Activated naive CD4-positive, alpha-beta T cell treated with anti-CD3 and anti-CD28 coated beads, Interleukin-2, amount 50 U/mL, for 24 hours (primary cell): ENCODE results near the gene PRELID2.
"Not testable (repeated sequence)": the region's sequence is repeated elsewhere in the genome, so short reads cannot be mapped to it uniquely, and the experiment has no call there.

Experiments used
- H3K27ac Mint-ChIP-seq: one replicate; pipeline ENCODE4 v1.8.0; 2021; ENCODE audit warnings: mild to moderate bottlenecking, mixed read lengths
- H3K27me3 Mint-ChIP-seq: one replicate; pipeline ENCODE4 v1.8.0; 2021; ENCODE audit warnings: mixed read lengths
- H3K36me3 Mint-ChIP-seq: one replicate; pipeline ENCODE4 v1.8.0; 2021; ENCODE audit warnings: mixed read lengths
- H3K4me1 Mint-ChIP-seq: one replicate; pipeline ENCODE4 v1.8.0; 2021; ENCODE audit warnings: mixed read lengths
- H3K4me3 Mint-ChIP-seq: one replicate; pipeline ENCODE4 v1.8.0; 2021; ENCODE audit warnings: mild to moderate bottlenecking, mixed read lengths
- H3K9me3 Mint-ChIP-seq: one replicate; pipeline ENCODE4 v1.8.0; 2021; ENCODE audit warnings: mixed read lengths

The PRELID2 gene

DNA sequence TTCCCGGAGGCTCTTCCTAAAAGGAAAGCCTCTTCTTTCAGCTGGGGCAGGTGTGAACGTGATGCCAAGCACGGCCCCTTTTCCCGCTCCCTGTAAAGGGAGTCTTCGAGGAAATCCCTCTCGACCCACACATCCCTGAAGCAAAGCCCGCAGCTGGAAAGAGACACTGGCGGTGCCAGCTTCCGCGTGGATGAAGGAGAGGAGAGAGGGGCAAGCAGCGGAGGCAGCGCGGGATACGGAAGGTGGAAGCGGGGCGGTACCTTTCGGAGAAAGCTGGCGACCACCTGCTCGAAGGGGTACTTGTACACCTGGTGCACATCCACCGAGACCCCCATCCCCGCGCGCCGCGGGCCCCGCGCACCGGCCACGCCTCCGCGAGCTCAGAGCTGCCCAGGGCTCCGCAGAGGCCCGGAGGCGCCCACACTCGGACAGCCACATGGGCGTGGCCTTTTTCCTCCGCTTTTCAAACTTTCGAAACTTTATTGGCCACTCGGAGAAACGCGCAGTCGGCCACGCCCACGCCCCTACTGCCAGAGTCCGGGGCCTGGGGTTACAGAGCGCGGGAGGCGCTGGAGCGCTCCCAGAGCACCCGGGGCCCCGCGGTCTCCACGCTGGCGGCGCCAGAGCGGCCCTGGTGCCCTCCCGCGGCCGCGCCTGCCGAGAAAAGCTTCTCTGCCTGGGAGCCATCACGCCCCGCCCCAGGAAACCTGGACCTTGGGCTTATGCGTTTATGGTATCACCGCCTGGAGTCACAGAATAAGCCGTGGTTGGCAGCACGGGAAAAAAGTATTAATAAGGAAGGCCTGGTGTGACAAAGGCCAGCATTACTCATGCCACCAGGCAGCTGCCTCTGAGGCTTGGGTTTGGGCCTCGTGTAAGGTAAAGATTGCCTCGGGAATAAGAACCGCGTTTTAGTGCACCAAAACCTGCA, at the start of gene PRELID2:
Gene PRELID2 (minus strand): TSS at position 426 of the 931 bp plus-strand sequence. CDS start 91 bp downstream, at position 335.
- peaks cover 28% of the 10 kb centered on the region for H3K27me3 Mint-ChIP-seq
- H3K27ac Mint-ChIP-seq = no peak within 1 kb of the TSS
- no peaks in the 10 kb centered on the region for H3K9me3 Mint-ChIP-seq
- no peaks in the 10 kb centered on the region for H3K36me3 Mint-ChIP-seq
- H3K4me1 Mint-ChIP-seq = no peaks in the 10 kb centered on the region
- H3K4me3 Mint-ChIP-seq = peak within 1 kb of the TSS; percentile 20

DNA sequence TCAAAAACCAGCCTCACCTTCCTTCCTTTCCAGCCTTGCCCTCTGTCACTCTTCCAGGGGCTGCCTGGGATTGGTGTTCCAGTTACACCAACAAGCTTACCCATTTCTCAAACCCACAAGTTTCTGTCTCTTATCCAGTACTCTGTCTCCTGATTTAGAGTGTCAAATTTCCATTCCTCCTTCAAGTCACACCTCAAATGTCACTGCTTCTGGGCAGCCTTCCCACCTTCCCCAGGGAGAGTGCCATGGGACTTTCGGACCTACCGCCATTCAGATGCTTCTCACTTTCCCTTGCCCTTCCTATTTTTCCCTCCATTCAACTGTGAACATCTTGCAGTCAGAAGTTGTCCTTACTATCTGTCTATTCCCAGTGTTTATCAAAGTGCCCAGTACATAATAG, 39.6 kb upstream of the PRELID2 start:
- no peaks in the 10 kb centered on the region for H3K4me1 Mint-ChIP-seq
- no peak overlapping the region for H3K27ac Mint-ChIP-seq
- H3K4me3 Mint-ChIP-seq = no peak overlapping the region
- H3K9me3 Mint-ChIP-seq = peaks cover 7% of the 10 kb centered on the region
- H3K27me3 Mint-ChIP-seq = peaks cover 5% of the 10 kb centered on the region
- no peaks in the 10 kb centered on the region for H3K36me3 Mint-ChIP-seq

DNA sequence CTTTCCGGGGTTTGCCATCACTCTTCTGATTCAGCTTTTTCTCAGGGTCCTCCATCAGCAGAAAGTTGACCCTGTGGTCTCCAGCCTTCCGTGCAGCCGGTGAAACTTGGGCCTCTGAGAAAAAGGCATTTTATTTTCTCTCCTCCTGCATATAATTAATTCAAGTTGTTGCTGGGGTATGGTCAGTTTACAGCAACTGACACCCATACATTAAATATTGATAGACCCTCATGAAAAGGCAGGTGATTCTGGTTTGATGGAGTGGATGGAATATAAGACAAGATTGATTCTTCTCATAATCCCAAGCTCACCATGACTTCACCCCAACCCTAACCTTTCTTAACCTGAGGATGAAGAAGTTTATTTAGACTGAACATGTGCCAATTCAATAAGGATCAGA, 37.8 kb upstream of the PRELID2 start, which contains the start of gene GRXCR2:
Gene GRXCR2 (minus strand): TSS at position 101 of the 400 bp plus-strand sequence. CDS start 46 bp downstream, at position 55.
- no peaks in the 10 kb centered on the region for H3K9me3 Mint-ChIP-seq
- H3K4me1 Mint-ChIP-seq = no peaks in the 10 kb centered on the region
- no peaks in the 10 kb centered on the region for H3K36me3 Mint-ChIP-seq
- H3K27me3 Mint-ChIP-seq = peaks cover 2% of the 10 kb centered on the region
- H3K27ac Mint-ChIP-seq = no peak within 1 kb of the TSS
- H3K4me3 Mint-ChIP-seq = no peak within 1 kb of the TSS

DNA sequence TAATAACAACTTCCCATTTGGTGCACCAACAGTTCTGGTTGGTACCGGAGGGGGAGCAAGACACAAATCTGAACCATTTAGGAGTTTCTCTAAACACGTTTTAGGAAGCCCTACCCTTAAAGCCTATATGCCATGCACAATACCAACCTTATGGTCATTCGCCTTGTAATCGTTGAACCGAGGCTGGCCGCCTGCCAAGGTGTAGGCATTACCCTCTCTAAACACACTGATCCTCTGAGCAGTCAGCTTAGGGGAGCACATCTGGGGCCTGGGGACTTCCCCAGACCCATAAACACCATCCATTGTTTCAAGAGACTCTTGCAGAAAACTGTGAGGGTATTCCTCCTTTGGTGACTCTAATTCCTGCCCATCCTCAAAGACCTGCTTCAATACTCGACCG, 37.3 kb upstream of the PRELID2 start:
- peaks cover 2% of the 10 kb centered on the region for H3K27me3 Mint-ChIP-seq
- H3K27ac Mint-ChIP-seq = no peak overlapping the region
- H3K4me3 Mint-ChIP-seq = no peak overlapping the region
- no peaks in the 10 kb centered on the region for H3K36me3 Mint-ChIP-seq
- H3K9me3 Mint-ChIP-seq = no peaks in the 10 kb centered on the region
- no peaks in the 10 kb centered on the region for H3K4me1 Mint-ChIP-seq

DNA sequence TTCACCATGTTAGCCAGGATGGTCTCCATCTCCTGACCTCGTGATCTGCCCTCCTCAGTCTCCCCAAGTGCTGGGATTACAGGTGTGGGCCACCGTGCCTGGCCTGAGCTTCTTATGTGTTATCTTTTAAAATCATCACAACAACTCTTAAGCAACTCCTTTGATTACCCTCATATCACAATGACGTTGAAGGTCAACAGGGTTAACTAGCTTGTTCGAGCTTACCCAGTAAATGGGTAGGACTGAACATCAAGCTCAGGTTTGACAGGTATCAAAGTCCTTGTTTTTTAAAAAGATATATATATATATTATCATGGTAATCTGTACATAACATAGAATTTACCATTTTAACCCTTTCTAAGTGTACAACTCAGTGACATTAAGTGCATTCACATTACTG, 34.6 kb upstream of the PRELID2 start:
- no peak overlapping the region for H3K27ac Mint-ChIP-seq
- H3K9me3 Mint-ChIP-seq = peaks cover 3% of the 10 kb centered on the region
- H3K4me1 Mint-ChIP-seq = no peaks in the 10 kb centered on the region
- no peaks in the 10 kb centered on the region for H3K36me3 Mint-ChIP-seq
- H3K27me3 Mint-ChIP-seq = peaks cover 5% of the 10 kb centered on the region
- no peak overlapping the region for H3K4me3 Mint-ChIP-seq

DNA sequence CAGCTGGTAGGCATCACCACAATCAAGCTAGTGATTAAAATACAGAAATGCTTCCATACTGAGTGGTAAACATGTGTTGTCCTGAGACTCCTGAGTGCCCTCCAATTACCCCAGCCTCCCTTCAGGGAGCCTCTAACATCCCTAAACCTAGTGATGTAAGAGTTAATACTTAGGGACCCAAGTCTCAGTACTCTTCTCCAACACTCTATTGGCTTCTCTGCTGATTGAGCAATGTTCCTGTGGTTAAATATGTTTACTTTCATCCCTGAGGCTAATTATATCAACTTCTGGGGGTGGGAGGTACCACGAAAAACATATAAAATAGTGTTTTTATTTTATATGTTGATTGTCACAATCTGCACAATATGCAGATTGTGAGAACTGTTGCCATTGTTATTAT, 32.7 kb upstream of the PRELID2 start:
- Mint-ChIP-seq H3K4me3 (no peak overlapping the region), H3K4me1 (no peaks in the 10 kb centered on the region), H3K9me3 (peaks cover 6% of the 10 kb centered on the region), H3K27me3 (peaks cover 6% of the 10 kb centered on the region), H3K36me3 (no peaks in the 10 kb centered on the region), H3K27ac (no peak overlapping the region)

DNA sequence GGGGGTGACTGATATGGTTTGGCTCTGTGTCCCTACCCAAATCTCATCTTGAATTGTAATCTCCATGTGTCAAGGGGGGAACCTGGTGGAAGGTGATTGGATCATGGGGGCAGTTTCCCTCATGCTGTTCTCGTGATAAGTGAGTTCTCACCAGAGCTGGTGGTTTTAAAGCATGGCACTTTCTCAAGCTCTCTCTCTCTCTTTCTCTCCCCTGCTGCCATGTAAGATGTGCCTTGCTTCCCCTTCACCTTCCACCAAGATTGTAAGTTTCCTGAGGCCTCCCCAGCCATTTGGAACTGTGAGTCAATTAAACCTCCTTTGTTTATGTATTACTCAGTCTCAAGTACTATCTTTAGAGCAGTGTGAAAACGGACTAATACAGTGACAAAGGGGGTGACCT, 29.3 kb upstream of the PRELID2 start:
- not testable (repeated sequence) for H3K27me3 Mint-ChIP-seq, H3K9me3 Mint-ChIP-seq, H3K27ac Mint-ChIP-seq

DNA sequence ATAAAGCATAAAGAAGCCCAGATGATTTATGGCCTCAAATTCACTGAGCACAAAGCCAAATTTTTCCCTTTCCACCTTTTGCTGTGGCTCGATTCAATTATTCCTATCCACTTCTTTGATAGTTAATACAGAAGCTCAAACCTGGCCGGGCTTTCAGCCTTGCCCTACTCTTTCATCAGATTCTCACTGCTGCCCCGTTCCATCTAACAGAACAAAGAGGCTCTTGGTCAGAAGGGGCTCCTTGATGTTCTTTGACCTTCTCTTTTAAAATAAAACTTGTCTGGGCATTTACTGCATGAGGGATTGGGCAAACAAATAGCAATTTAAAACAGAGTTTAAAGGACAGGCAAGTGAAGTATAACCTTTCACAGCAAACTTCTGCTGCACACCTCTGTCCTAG, 27.9 kb upstream of the PRELID2 start:
- H3K4me3 Mint-ChIP-seq = no peak overlapping the region
- peaks cover 6% of the 10 kb centered on the region for H3K9me3 Mint-ChIP-seq
- H3K4me1 Mint-ChIP-seq = no peaks in the 10 kb centered on the region
- H3K27ac Mint-ChIP-seq = no peak overlapping the region
- H3K36me3 Mint-ChIP-seq = no peaks in the 10 kb centered on the region
- H3K27me3 Mint-ChIP-seq = peaks cover 6% of the 10 kb centered on the region

More for the DNA sequence above, 29.3 kb upstream of the PRELID2 start:
- H3K36me3 Mint-ChIP-seq, H3K4me1 Mint-ChIP-seq, H3K4me3 Mint-ChIP-seq: not testable (repeated sequence)

DNA sequence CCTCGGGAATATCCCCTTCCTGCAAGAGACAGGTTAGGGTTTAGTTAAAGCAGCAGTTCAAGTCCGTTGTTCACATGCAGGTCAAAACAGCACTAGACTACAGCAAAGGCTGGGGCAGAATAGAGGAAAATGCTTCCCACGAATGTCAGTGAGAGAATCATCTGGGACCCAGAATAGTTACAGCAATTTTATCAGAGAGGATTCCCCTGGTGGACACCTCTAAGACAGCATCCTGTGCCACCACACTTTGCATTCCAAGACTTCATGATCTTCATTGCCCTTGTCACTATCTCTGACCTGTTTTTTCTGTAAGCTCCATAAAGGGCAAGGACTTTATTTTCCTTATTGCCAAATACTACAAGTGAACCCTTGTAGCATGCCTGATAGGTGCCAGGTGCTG, 24.8 kb upstream of the PRELID2 start:
- Mint-ChIP-seq H3K4me1 (no peaks in the 10 kb centered on the region), H3K27ac (no peak overlapping the region), H3K27me3 (peaks cover 10% of the 10 kb centered on the region), H3K4me3 (no peak overlapping the region), H3K9me3 (peaks cover 5% of the 10 kb centered on the region), H3K36me3 (no peaks in the 10 kb centered on the region)

DNA sequence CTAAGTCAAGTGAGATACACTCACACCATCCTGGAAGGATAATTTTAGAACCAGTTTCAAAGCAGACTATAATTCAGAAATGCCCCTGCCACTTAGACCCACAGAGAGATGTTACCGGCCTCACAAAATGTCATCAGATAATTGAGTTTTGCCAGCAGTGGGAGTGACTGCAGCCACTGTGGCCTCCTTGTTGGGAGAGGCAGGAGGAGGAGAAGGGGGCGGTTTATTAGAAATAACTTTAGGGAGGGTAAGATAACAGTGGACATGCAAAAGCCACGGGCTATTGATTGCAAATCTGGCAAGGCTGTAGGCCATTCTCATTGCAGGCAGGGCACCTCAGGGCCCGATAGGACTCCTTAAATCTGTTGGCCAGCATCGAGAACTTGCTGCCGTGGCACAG, 24.3 kb upstream of the PRELID2 start:
- Mint-ChIP-seq H3K27me3 (peaks cover 10% of the 10 kb centered on the region), H3K4me1 (no peaks in the 10 kb centered on the region), H3K36me3 (no peaks in the 10 kb centered on the region), H3K9me3 (peaks cover under 1% of the 10 kb centered on the region), H3K4me3 (no peak overlapping the region), H3K27ac (no peak overlapping the region)

DNA sequence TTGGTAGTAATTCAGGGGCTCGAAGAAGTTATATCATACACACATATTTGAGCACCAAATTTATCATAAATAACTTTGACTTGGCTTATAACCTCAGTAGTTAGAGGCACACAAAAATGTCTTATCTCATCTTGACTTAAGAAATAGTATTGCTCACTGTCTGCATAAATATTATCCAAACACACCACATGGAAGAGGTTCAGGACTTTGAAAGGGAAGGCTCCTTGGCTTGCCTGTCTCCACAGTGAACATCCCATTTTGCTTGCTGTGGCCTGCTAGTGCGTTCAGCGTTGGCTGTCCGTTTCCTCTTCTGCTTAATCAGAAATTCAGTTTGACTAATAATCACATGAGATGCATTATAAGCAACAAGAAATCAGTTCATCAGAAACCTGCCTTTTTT, 23.8 kb upstream of the PRELID2 start:
- Mint-ChIP-seq H3K36me3 (no peaks in the 10 kb centered on the region), H3K9me3 (no peaks in the 10 kb centered on the region), H3K27ac (no peak overlapping the region), H3K27me3 (peaks cover 10% of the 10 kb centered on the region), H3K4me1 (no peaks in the 10 kb centered on the region), H3K4me3 (no peak overlapping the region)

DNA sequence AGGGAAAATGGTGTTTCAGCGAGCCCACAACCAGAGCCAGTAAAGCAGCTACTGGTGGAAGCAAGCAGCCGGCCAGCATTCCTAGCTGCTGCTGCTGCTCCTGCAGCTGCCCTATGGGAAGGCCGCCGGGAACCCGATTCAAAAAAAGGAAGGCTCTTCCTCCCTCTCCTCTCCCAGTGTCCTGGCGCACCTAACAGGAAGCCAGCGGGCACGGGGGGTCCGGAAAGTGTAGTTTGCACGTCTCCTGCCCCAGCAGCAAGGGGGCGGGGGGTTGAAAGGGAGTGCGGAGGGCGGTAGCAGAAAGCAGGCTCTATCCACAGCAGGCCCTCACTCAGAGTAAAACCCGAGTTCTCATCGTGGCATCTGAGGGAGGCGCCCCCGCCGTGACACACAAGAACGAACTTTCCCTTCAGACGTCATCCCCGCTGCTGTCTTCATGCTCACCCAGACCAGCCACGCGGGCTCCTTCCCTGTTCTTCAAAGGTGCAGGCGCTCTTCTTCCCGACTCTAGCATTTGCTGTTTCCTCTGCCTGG, 21.2 kb upstream of the PRELID2 start:
- Mint-ChIP-seq H3K9me3 (no peaks in the 10 kb centered on the region), H3K4me1 (no peaks in the 10 kb centered on the region), H3K27ac (no peak overlapping the region), H3K27me3 (peaks cover 10% of the 10 kb centered on the region), H3K36me3 (no peaks in the 10 kb centered on the region), H3K4me3 (no peak overlapping the region)

DNA sequence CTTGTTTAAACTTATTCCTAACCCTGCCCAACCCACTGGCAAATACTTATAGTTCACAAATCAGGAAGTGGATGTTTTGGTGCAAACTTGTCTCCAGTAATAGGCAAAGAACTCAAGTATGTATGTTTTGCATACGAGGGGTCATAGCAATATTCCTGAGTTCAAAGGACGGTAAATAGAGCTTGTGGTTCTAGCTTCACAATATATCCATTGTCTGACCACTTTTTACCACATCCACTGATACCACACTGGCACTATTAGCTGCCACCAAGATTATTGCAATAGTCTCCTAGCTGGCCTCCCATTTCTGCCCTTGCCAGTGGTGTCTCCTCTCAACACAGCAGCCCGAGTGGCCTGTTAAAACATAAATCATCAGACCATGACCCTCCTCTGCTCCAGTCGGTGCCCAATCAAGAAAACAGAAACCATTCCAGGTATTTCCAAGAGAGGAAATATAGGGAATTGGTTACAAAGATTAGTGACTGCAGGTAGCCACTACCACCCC, 20.7 kb upstream of the PRELID2 start:
- H3K27ac Mint-ChIP-seq = no peak overlapping the region
- peaks cover 10% of the 10 kb centered on the region for H3K27me3 Mint-ChIP-seq
- no peaks in the 10 kb centered on the region for H3K36me3 Mint-ChIP-seq
- no peak overlapping the region for H3K4me3 Mint-ChIP-seq
- H3K9me3 Mint-ChIP-seq = no peaks in the 10 kb centered on the region
- no peaks in the 10 kb centered on the region for H3K4me1 Mint-ChIP-seq

DNA sequence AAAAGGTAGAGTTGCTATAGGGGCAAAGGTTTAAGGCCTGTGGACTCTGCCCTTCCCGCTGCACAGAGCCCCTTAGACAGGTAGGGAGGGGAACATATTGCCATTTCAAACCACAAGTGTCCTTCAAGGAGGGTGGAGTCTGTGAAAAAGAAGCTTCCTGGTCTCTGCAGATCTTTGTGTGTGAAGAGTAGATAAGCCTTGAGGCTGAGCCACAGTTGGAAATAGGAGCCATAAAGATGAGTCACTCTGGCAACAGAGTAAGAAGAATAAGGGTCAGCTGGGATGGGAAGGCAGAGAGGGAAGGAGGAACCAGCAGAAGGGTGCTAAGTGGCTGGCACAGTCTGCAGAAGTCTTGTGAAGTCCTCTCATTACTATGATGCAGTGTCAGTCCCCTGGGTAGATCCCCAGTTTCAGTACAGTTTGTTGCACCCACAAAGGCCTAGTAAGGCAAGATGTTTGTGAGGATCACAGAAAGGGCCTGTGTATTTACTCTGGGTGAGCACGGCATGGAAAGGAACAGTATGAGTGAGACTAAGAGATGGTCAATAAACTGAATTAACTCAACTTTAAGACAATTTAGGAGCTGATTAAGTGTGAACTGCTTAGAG, 19.6 kb upstream of the PRELID2 start:
- H3K36me3 Mint-ChIP-seq = no peaks in the 10 kb centered on the region
- no peaks in the 10 kb centered on the region for H3K4me1 Mint-ChIP-seq
- no peak overlapping the region for H3K27ac Mint-ChIP-seq

DNA sequence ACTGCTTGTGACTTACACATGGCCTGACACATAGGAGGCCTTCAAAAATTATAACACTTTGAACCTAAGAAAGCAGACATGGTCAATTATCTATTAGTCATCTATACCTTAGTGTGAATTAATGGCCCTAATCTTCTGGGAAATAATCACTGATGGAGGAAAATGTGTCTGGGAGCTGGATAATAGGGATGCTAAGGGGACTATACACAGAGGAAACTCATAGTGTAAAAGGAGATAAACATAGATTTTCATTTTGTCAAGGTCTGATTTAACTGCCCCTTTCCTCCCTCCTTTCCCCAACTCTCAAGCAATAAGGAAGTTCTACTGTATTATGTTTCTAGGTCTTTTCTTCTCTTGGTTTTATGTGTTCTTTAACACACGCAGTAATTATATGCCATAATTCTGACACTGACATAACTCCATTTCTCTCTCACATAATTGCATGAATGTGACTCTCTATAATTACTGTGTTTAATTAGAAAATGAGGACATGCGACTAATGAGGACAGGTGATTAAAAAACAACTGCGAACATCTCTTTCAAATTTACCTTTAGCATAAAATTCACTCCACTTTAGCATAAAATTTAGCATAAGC, 18.7 kb upstream of the PRELID2 start:
- Mint-ChIP-seq H3K9me3 (no peaks in the 10 kb centered on the region), H3K27ac (no peak overlapping the region)

More for the DNA sequence above, 19.6 kb upstream of the PRELID2 start:
- H3K27me3 Mint-ChIP-seq = peaks cover 10% of the 10 kb centered on the region
- no peak overlapping the region for H3K4me3 Mint-ChIP-seq
- H3K9me3 Mint-ChIP-seq = no peaks in the 10 kb centered on the region

More for the DNA sequence above, 18.7 kb upstream of the PRELID2 start:
- Mint-ChIP-seq H3K4me1 (no peaks in the 10 kb centered on the region), H3K36me3 (no peaks in the 10 kb centered on the region), H3K4me3 (no peak overlapping the region), H3K27me3 (peaks cover 10% of the 10 kb centered on the region)
